Measurements from ENCODE around the gene PCBD2.

- TF ChIP-seq CTCF (conservative IDR thresholded peaks at IDR 0.05) (no peak), ZFX (IDR thresholded peaks at IDR 0.05) (no peak)
These were observed 74.5 kb downstream of the PCBD2 start for GRCh38 chr5:134979416-134979815.
